HEK293 (cell line): ENCODE data around the gene ITPRIPL2.
A peak's percentile ranks its signal among the peaks of the same experiment; 100 is the strongest.

Experiments used
- GFI1B ChIP-seq: fragments of 450-650 bp; formaldehyde crosslinking; IDR thresholded peaks from 2 replicates; pipeline ENCODE4 v1.5.1; 2016; ENCODE audit warnings: missing biosample characterization, missing genetic modification characterization
- GLIS1 ChIP-seq: fragments of 450-650 bp; formaldehyde crosslinking; IDR thresholded peaks from 2 replicates; pipeline ENCODE4 v1.5.1; 2016; ENCODE audit warnings: missing biosample characterization, missing genetic modification characterization
- GLIS2 ChIP-seq: fragments of 450-650 bp; formaldehyde crosslinking; IDR thresholded peaks from 2 replicates; pipeline ENCODE4 v1.5.1; 2016; ENCODE audit warnings: missing biosample characterization, missing genetic modification characterization
- HOXD13 ChIP-seq: sonication (generic); formaldehyde crosslinking; IDR thresholded peaks from 2 replicates; pipeline ENCODE4 v1.8.0; 2022; ENCODE audit warnings: missing genetic modification reagents, borderline replicate concordance
- KLF8 ChIP-seq: fragments of 450-650 bp; formaldehyde crosslinking; IDR thresholded peaks from 2 replicates; pipeline ENCODE4 v1.5.1; 2016; ENCODE audit warnings: missing biosample characterization, missing genetic modification characterization
- MZF1 ChIP-seq: fragments of 450-650 bp; formaldehyde crosslinking; IDR thresholded peaks from 2 replicates; pipeline ENCODE4 v1.5.1; 2017; ENCODE audit warnings: missing biosample characterization, missing genetic modification characterization, borderline replicate concordance
- SETDB1 ChIP-seq: IDR thresholded peaks from one replicate; pipeline ENCODE4 v1.6.1; 2017; ENCODE audit warnings: mild to moderate bottlenecking, low read length, moderate library complexity, mixed read lengths; ENCODE audit not compliant: insufficient read length
- TRIM28 ChIP-seq: IDR thresholded peaks from 2 replicates; pipeline ENCODE4 v1.6.1; 2011; ENCODE audit warnings: low read length, control low read depth, borderline replicate concordance
- ZEB2 ChIP-seq: fragments of 450-650 bp; formaldehyde crosslinking; IDR thresholded peaks from 2 replicates; pipeline ENCODE4 v1.5.1; 2016; ENCODE audit warnings: missing biosample characterization, missing genetic modification characterization
- ZFHX2 ChIP-seq: fragments of 450-650 bp; formaldehyde crosslinking; conservative IDR thresholded peaks from 2 replicates; pipeline ENCODE4 v1.5.1; 2016; ENCODE audit warnings: missing biosample characterization, missing genetic modification characterization
- ZNF112 ChIP-seq: fragments of 450-650 bp; formaldehyde crosslinking; IDR thresholded peaks from 2 replicates; pipeline ENCODE4 v1.5.0; 2017; ENCODE audit warnings: missing biosample characterization, missing genetic modification characterization
- ZNF140 ChIP-seq: fragments of 450-650 bp; formaldehyde crosslinking; IDR thresholded peaks from 2 replicates; pipeline ENCODE4 v1.5.1; 2016; ENCODE audit warnings: missing biosample characterization, missing genetic modification characterization
- ZNF169 ChIP-seq: fragments of 450-650 bp; formaldehyde crosslinking; IDR thresholded peaks from 2 replicates; pipeline ENCODE4 v1.5.1; 2016; ENCODE audit warnings: missing biosample characterization, missing genetic modification characterization
- ZNF24 ChIP-seq: fragments of 450-650 bp; formaldehyde crosslinking; IDR thresholded peaks from 2 replicates; pipeline ENCODE4 v1.5.1; 2016; ENCODE audit warnings: missing biosample characterization, missing genetic modification characterization
- ZNF274 ChIP-seq, 2 experiments: fragments of 200-500 bp in 1 of 2; fragments of 450-650 bp in 1 of 2; sonication (Bioruptor generic) in 1 of 2; formaldehyde crosslinking in 1 of 2; IDR thresholded peaks; 2 replicates each; pipeline versions ENCODE4 v1.5.1 to v1.6.1; 2014 to 2016; ENCODE audit warnings: borderline replicate concordance in 1 of 2, inconsistent platforms in 1 of 2, low read length in 1 of 2, missing biosample characterization in 1 of 2, missing genetic modification characterization in 1 of 2
- ZNF366 ChIP-seq: fragments of 450-650 bp; formaldehyde crosslinking; conservative IDR thresholded peaks from 2 replicates; pipeline ENCODE4 v1.5.1; 2016; ENCODE audit warnings: missing biosample characterization, missing genetic modification characterization
- ZNF391 ChIP-seq: fragments of 450-650 bp; formaldehyde crosslinking; IDR thresholded peaks from 2 replicates; pipeline ENCODE4 v1.5.1; 2016; ENCODE audit warnings: low read depth, missing biosample characterization, missing genetic modification characterization, borderline replicate concordance
- ZNF48 ChIP-seq: fragments of 450-650 bp; formaldehyde crosslinking; IDR thresholded peaks from 2 replicates; pipeline ENCODE4 v1.5.1; 2016; ENCODE audit warnings: missing biosample characterization, missing genetic modification characterization
- ZNF518A ChIP-seq: fragments of 450-650 bp; formaldehyde crosslinking; conservative IDR thresholded peaks from 2 replicates; pipeline ENCODE4 v1.5.1; 2016; ENCODE audit warnings: low read depth, missing biosample characterization, missing genetic modification characterization
- ZNF521 ChIP-seq: fragments of 450-650 bp; formaldehyde crosslinking; IDR thresholded peaks from 2 replicates; pipeline ENCODE4 v1.5.1; 2017; ENCODE audit warnings: missing biosample characterization, mild to moderate bottlenecking, missing genetic modification characterization
- ZNF558 ChIP-seq: fragments of 450-650 bp; formaldehyde crosslinking; IDR thresholded peaks from 2 replicates; pipeline ENCODE4 v1.5.1; 2016; ENCODE audit warnings: missing biosample characterization, missing genetic modification characterization
- ZNF585B ChIP-seq: fragments of 450-650 bp; formaldehyde crosslinking; IDR thresholded peaks from 2 replicates; pipeline ENCODE4 v1.5.1; 2016; ENCODE audit warnings: missing biosample characterization, missing genetic modification characterization
- ZNF596 ChIP-seq: fragments of 450-650 bp; IDR thresholded peaks from 2 replicates; pipeline ENCODE4 v1.5.0; 2018; ENCODE audit warnings: missing biosample characterization, mild to moderate bottlenecking, missing genetic modification characterization, moderate library complexity
- ZNF768 ChIP-seq: fragments of 450-650 bp; formaldehyde crosslinking; IDR thresholded peaks from 2 replicates; pipeline ENCODE4 v1.5.1; 2018; ENCODE audit warnings: missing biosample characterization, mild to moderate bottlenecking, missing genetic modification characterization
- ZNF792 ChIP-seq: fragments of 450-650 bp; formaldehyde crosslinking; IDR thresholded peaks from 2 replicates; pipeline ENCODE4 v1.5.1; 2016; ENCODE audit warnings: missing biosample characterization, missing genetic modification characterization
- ZSCAN23 ChIP-seq: fragments of 450-650 bp; formaldehyde crosslinking; IDR thresholded peaks from 2 replicates; pipeline ENCODE4 v1.5.1; 2016; ENCODE audit warnings: missing biosample characterization, missing genetic modification characterization
- TF ChIP-seq, protein P1 (sequence below): fragments of 450-650 bp; formaldehyde crosslinking; IDR thresholded peaks from 2 replicates; pipeline ENCODE4 v1.5.1; 2017; ENCODE audit warnings: missing biosample characterization, missing genetic modification characterization
- TF ChIP-seq, protein P2 (sequence below): fragments of 450-650 bp; formaldehyde crosslinking; IDR thresholded peaks from 2 replicates; pipeline ENCODE4 v1.5.1; 2016; ENCODE audit warnings: missing biosample characterization, missing genetic modification characterization
- TF ChIP-seq, protein P3 (sequence below): fragments of 450-650 bp; formaldehyde crosslinking; IDR thresholded peaks from 2 replicates; pipeline ENCODE4 v1.5.1; 2016; ENCODE audit warnings: missing biosample characterization, missing genetic modification characterization, low read depth

ITPRIPL2 gene

DNA sequence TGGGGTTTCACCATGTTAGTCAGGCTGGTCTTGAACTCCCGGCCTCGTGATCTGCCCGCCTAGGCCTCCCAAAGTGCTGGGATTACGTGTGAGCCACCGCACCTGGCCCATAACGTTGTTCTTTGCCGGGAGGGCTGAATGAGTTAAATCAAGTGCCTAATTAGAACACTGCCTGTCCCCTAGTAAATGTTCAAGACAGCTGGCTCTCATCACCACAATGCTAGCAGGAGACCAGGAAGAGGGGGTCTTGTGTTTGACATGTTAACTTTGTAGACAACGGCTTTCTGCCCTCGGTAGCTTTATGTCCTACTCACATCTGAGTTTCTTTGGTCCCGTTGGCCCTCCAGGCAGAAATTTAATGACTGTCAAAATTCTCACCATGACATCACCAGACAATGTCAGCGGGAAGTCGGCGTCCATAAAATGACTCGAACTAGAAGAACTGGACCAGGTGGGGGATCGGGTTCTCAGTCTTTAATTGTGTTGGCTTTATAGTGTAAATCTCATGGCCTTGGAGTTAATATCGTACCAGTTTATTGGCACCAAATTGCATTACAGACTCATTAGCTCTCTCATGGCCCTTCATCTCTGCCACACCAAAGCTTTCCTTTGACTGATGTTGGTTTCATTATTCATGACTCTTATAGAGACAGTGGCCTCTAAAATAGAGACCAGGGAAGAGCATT, 11.4 kb upstream of the ITPRIPL2 start (continued):
- no peak for TF ChIP-seq ZNF518A (tag by site-specific recombination)
- TF ChIP-seq ZNF24, result peak; percentile 94
- no peak for TF ChIP-seq ZNF768
- TF ChIP-seq ZSCAN23 (tag by site-specific recombination), result peak; percentile 95
- peak; percentile 79 for TF ChIP-seq ZNF366 (tag by site-specific recombination)
- TF ChIP-seq ZNF112, result no peak
- TF ChIP-seq, protein P1, sequence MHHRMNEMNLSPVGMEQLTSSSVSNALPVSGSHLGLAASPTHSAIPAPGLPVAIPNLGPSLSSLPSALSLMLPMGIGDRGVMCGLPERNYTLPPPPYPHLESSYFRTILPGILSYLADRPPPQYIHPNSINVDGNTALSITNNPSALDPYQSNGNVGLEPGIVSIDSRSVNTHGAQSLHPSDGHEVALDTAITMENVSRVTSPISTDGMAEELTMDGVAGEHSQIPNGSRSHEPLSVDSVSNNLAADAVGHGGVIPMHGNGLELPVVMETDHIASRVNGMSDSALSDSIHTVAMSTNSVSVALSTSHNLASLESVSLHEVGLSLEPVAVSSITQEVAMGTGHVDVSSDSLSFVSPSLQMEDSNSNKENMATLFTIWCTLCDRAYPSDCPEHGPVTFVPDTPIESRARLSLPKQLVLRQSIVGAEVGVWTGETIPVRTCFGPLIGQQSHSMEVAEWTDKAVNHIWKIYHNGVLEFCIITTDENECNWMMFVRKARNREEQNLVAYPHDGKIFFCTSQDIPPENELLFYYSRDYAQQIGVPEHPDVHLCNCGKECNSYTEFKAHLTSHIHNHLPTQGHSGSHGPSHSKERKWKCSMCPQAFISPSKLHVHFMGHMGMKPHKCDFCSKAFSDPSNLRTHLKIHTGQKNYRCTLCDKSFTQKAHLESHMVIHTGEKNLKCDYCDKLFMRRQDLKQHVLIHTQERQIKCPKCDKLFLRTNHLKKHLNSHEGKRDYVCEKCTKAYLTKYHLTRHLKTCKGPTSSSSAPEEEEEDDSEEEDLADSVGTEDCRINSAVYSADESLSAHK (tag by site-specific recombination), result peak; percentile 98
- TF ChIP-seq ZNF521 (tag by site-specific recombination), result no peak
- no peak for TF ChIP-seq ZNF585B
- peak; percentile 86 for TF ChIP-seq MZF1 (tag by site-specific recombination)
- TF ChIP-seq ZNF169 (tag by site-specific recombination), result no peak
- TF ChIP-seq, protein P2, sequence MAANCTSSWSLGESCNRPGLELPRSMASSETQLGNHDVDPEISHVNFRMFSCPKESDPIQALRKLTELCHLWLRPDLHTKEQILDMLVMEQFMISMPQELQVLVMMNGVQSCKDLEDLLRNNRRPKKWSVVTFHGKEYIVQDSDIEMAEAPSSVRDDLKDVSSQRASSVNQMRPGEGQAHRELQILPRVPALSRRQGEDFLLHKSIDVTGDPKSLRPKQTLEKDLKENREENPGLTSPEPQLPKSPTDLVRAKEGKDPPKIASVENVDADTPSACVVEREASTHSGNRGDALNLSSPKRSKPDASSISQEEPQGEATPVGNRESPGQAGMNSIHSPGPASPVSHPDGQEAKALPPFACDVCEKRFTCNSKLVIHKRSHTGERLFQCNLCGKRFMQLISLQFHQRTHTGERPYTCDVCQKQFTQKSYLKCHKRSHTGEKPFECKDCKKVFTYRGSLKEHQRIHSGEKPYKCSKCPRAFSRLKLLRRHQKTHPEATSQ, result no peak
- peak; percentile 96 for TF ChIP-seq ZEB2 (tag by site-specific recombination)
- TF ChIP-seq ZNF558 (tag by site-specific recombination), result peak; percentile 36; the same call in 1 of the 2 replicates
- peak; percentile 66; the same call in 1 of the 2 replicates for TF ChIP-seq TRIM28
- TF ChIP-seq GLIS1 (tag by site-specific recombination), result peak; percentile 98
- peak; percentile 60; the same call in 1 of the 2 replicates for TF ChIP-seq ZNF596 (tag by site-specific recombination)
- TF ChIP-seq ZNF140 (tag by site-specific recombination), result no peak
- TF ChIP-seq, protein P3, sequence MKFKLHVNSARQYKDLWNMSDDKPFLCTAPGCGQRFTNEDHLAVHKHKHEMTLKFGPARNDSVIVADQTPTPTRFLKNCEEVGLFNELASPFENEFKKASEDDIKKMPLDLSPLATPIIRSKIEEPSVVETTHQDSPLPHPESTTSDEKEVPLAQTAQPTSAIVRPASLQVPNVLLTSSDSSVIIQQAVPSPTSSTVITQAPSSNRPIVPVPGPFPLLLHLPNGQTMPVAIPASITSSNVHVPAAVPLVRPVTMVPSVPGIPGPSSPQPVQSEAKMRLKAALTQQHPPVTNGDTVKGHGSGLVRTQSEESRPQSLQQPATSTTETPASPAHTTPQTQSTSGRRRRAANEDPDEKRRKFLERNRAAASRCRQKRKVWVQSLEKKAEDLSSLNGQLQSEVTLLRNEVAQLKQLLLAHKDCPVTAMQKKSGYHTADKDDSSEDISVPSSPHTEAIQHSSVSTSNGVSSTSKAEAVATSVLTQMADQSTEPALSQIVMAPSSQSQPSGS (tag by site-specific recombination), result peak; percentile 93
- no peak for TF ChIP-seq ZNF274 (IDR thresholded peaks at IDR 0.05; ENCODE audit: low read length)
- TF ChIP-seq ZNF274 (tag by site-specific recombination; IDR thresholded peaks at IDR 0.05; ENCODE audit: borderline replicate concordance), result no peak
- no peak for TF ChIP-seq ZNF48 (tag by site-specific recombination)
- TF ChIP-seq ZFHX2, result no peak
- peak; percentile 43; the same call in 1 of the 2 replicates for TF ChIP-seq KLF8 (tag by site-specific recombination)
- TF ChIP-seq GFI1B (tag by site-specific recombination), result no peak
- no peak for TF ChIP-seq HOXD13 (CRISPR knock-in tag)
- peak; percentile 57 for TF ChIP-seq GLIS2 (tag by site-specific recombination)
- 0 out of 2 replicates have a peak, but pooled peaks have one; percentile 25 for TF ChIP-seq ZNF792 (tag by site-specific recombination)
- TF ChIP-seq ZNF391, result peak; percentile 83; the same call in 1 of the 2 replicates
- TF ChIP-seq SETDB1, result no peak
